Uterus (tissue), 4 donors: ENCODE measurements around the gene ARHGEF17. TPM values are rescaled to one million over a fixed set of nuclear protein-coding genes. Genes with fewer than 3 reads are reported as not detected.

Experiments used
- DNase-seq, 2 donors: peaks; one replicate each; pipeline ENCODE4 v3.0.0-alpha.2; 2019 to 2020
- H3K27ac ChIP-seq, 2 donors: fragments of 200-600 bp; sonication (generic); 1 replicate in 1 of 2; 2 replicates in 1 of 2; pipeline ENCODE4 v1.5.1; 2016 to 2018
- H3K27me3 ChIP-seq, 2 donors: fragments of 200-600 bp; sonication (generic); one replicate each; pipeline ENCODE4 v1.5.1; 2018 to 2019; ENCODE audit warnings: control low read depth in 1 of 2
- H3K36me3 ChIP-seq, 2 donors: fragments of 200-600 bp; sonication (generic); one replicate each; pipeline ENCODE4 v1.5.1; 2019; ENCODE audit warnings: control low read depth in 1 of 2
- H3K4me1 ChIP-seq, 2 donors: fragments of 200-600 bp; sonication (generic); one replicate each; pipeline ENCODE4 v1.5.1; 2018 to 2019; ENCODE audit warnings: control low read depth in 1 of 2
- H3K4me3 ChIP-seq, 2 donors: fragments of 200-600 bp; sonication (generic); 1 replicate in 1 of 2; 2 replicates in 1 of 2; pipeline ENCODE4 v1.5.1; 2018 to 2019; ENCODE audit warnings: mild to moderate bottlenecking in 1 of 2
- H3K9me3 ChIP-seq, 2 donors: fragments of 200-600 bp; sonication (generic); one replicate each; pipeline ENCODE4 v1.5.1; 2019; ENCODE audit warnings: control low read depth in 1 of 2
- CTCF ChIP-seq, 4 experiments: fragments of 200-600 bp in 2 of 4; fragments of 450-650 bp in 2 of 4; sonication (generic) in 2 of 4; IDR thresholded peaks; one replicate each; pipeline ENCODE4 v1.5.1; 2016 to 2019; ENCODE audit warnings: antibody characterized with exemption in 4 of 4, mild to moderate bottlenecking in 2 of 4, moderate library complexity in 1 of 4
- POLR2A ChIP-seq, 2 donors: fragments of 450-650 bp; IDR thresholded peaks; one replicate each; pipeline ENCODE4 v1.6.1; 2016; ENCODE audit warnings: antibody characterized with exemption in 2 of 2, mild to moderate bottlenecking in 1 of 2, moderate library complexity in 1 of 2
- intact Hi-C: fragments of 100-400 bp; cut with DNase I; formaldehyde crosslinking; loops from one replicate; pipeline ENCODE4 v1.15.1; 2023; ENCODE audit warnings: low total_unique reads
- total RNA-seq, 4 donors: library from RNA; depleted of rRNA in 3 of 4; stranded (reverse); fragments of >200 nt in 3 of 4; gene quantifications; one replicate each; pipeline versions ENCODE4 v1.1.0 to v1.2.4, GENCODE V29; 2014 to 2023
- donor health status: DM: yes; HTN: yes; CAD: no.

The ARHGEF17 gene
- total RNA-seq, 4 donors from 2014 or later: 17.9 to 174 (median 58.6) TPM

GRCh38 chr11:73294604-73295003 lies 13.5 kb upstream of the ARHGEF17 start:
- Histone ChIP-seq H3K4me1 (no peaks in the 10 kb centered on the region), H3K36me3 (no peaks in the 10 kb centered on the region), H3K4me3 (no peak overlapping the region), H3K9me3 (no peaks in the 10 kb centered on the region), H3K27ac (no peak overlapping the region), H3K27me3 (no peaks in the 10 kb centered on the region)
- intact Hi-C loops: loop anchor here (5.0 kb wide), 1 partner anchor 43 kb away; no protein-coding TSS in a partner anchor
- TF ChIP-seq CTCF (IDR thresholded peaks at IDR 0.05) (no peak), POLR2A (IDR thresholded peaks at IDR 0.05) (no peak)
- DNase-seq: no peak

- Histone ChIP-seq H3K4me3 (no peak overlapping the region), H3K9me3 (no peaks in the 10 kb centered on the region), H3K27ac (no peak overlapping the region), H3K4me1 (no peaks in the 10 kb centered on the region), H3K36me3 (no peaks in the 10 kb centered on the region), H3K27me3 (no peaks in the 10 kb centered on the region)
- TF ChIP-seq POLR2A (IDR thresholded peaks at IDR 0.05) (no peak), CTCF (IDR thresholded peaks at IDR 0.05) (peak; percentile 58 to 84 (median 78))
- intact Hi-C loops: loop anchor here (5.0 kb wide), 1 partner anchor 42 kb away; no protein-coding TSS in a partner anchor
- DNase-seq: peak; percentile 63 to 71
These were observed 12.7 kb upstream of the ARHGEF17 start for GRCh38 chr11:73295241-73295995.

- Histone ChIP-seq H3K27ac (no peak overlapping the region), H3K9me3 (no peaks in the 10 kb centered on the region), H3K36me3 (no peaks in the 10 kb centered on the region), H3K4me3 (no peak overlapping the region), H3K27me3 (no peaks in the 10 kb centered on the region), H3K4me1 (no peaks in the 10 kb centered on the region)
- DNase-seq: no peak
- intact Hi-C loops: loop anchor here (5.0 kb wide), 1 partner anchor 41 kb away; no protein-coding TSS in a partner anchor
- TF ChIP-seq CTCF (IDR thresholded peaks at IDR 0.05) (no peak), POLR2A (IDR thresholded peaks at IDR 0.05) (no peak)
These were observed 12.1 kb upstream of the ARHGEF17 start for GRCh38 chr11:73295996-73296318.

GRCh38 chr11:73296501-73297230 lies 11.4 kb upstream of the ARHGEF17 start:
- H3K27me3 ChIP-seq: no peaks in the 10 kb centered on the region
- no peak overlapping the region for H3K27ac ChIP-seq
- DNase-seq: no peak
- H3K36me3 ChIP-seq: no peaks in the 10 kb centered on the region
- no peak overlapping the region for H3K4me3 ChIP-seq
- intact Hi-C loops: loop anchor here (5.0 kb wide), 1 partner anchor 41 kb away; no protein-coding TSS in a partner anchor
- TF ChIP-seq CTCF (IDR thresholded peaks at IDR 0.05) (no peak), POLR2A (IDR thresholded peaks at IDR 0.05) (no peak)
- H3K9me3 ChIP-seq: no peaks in the 10 kb centered on the region
- no peaks in the 10 kb centered on the region for H3K4me1 ChIP-seq

- H3K36me3 ChIP-seq: no peaks in the 10 kb centered on the region
- DNase-seq: no peak
- intact Hi-C loops: loop anchor here (5.0 kb wide), 1 partner anchor 40 kb away; no protein-coding TSS in a partner anchor
- TF ChIP-seq POLR2A (IDR thresholded peaks at IDR 0.05): no peak
- TF ChIP-seq CTCF (IDR thresholded peaks at IDR 0.05): no peak
- no peaks in the 10 kb centered on the region for H3K9me3 ChIP-seq
- H3K27ac ChIP-seq: no peak overlapping the region
- H3K4me1 ChIP-seq: no peaks in the 10 kb centered on the region
- H3K4me3 ChIP-seq: no peak overlapping the region
- no peaks in the 10 kb centered on the region for H3K27me3 ChIP-seq
These were observed 10.9 kb upstream of the ARHGEF17 start for GRCh38 chr11:73297231-73297590.
